ENCODE measurements around the gene SAE1.

SAE1 gene

GRCh38 chr19:47130120-47130588 is 481 bp upstream of the SAE1 start:
- no peak overlapping the region for H3K4me2 ChIP-seq (ENCODE audit: insufficient read depth, low read length, poor library complexity, severe bottlenecking)
- H3K9ac ChIP-seq (ENCODE audit: low read depth, low read length, poor library complexity) = no peak overlapping the region
- H3K23ac ChIP-seq (ENCODE audit: low read depth, low read length, poor library complexity) = no peak overlapping the region
- peaks cover 0 to 4% of the 10 kb centered on the region in 2 donors for H3K9me3 ChIP-seq (replicated peaks in 1 of 2; ENCODE audit: control insufficient read depth in 2 of 2, insufficient read depth in 1 of 2, low read depth in 1 of 2, low read length in 2 of 2)
- no peak overlapping the region for H4K8ac ChIP-seq (ENCODE audit: low read depth, low read length)
- no peak overlapping the region for H2BK15ac ChIP-seq (ENCODE audit: low read length)
- no peak overlapping the region for H4K91ac ChIP-seq (ENCODE audit: low read depth, low read length, poor library complexity)
- H3K27me3 ChIP-seq (ENCODE audit: control insufficient read depth in 3 of 3, insufficient read depth in 3 of 3, low read depth in 1 of 3, low read length in 3 of 3) = no peaks in the 10 kb centered on the region
- peaks cover 3% of the 10 kb centered on the region for H3K79me1 ChIP-seq (ENCODE audit: low read depth, low read length)
- H2BK120ac ChIP-seq (ENCODE audit: low read depth, low read length) = no peak overlapping the region
- H2AK5ac ChIP-seq (ENCODE audit: low read depth, low read length) = no peak overlapping the region
- peak overlapping the region; percentile 87 for H2AFZ ChIP-seq (ENCODE audit: low read length)
- peaks cover 2 to 31% of the 10 kb centered on the region in 2 donors for H3K36me3 ChIP-seq (replicated peaks in 1 of 2; ENCODE audit: control insufficient read depth in 2 of 2, insufficient read depth in 2 of 2, low read length in 2 of 2)
- DNase-seq (ENCODE audit: low spot score) = no peak
- H3K4ac ChIP-seq (ENCODE audit: low read length) = no peak overlapping the region
- no peak overlapping the region for H3K14ac ChIP-seq (ENCODE audit: low read length)
- H3K27ac ChIP-seq (replicated peaks; ENCODE audit: low read length) = no peak overlapping the region
- H2BK12ac ChIP-seq (ENCODE audit: low read length) = no peak overlapping the region
- peaks cover 7% of the 10 kb centered on the region in 2 donors for H3K4me1 ChIP-seq (ENCODE audit: control insufficient read depth in 2 of 2, insufficient read depth in 1 of 2, low read depth in 1 of 2, low read length in 2 of 2)
- H3K4me3 ChIP-seq (ENCODE audit: low read length in 2 of 2) = no peak overlapping the region
- no peak overlapping the region for H3K18ac ChIP-seq (ENCODE audit: low read length)
- no CpG with 5 or more reads among the region's 8 CpGs for WGBS, 2 donors (ENCODE audit: extremely low coverage in 2 of 2, insufficient read length in 2 of 2, insufficient replicate concordance in 1 of 2)
- H2BK5ac ChIP-seq (ENCODE audit: low read length) = no peak overlapping the region

GRCh38 chr19:47132194-47132852 is 1.7 kb downstream of the SAE1 start:
- WGBS, 2 donors (ENCODE audit: extremely low coverage in 2 of 2, insufficient read length in 2 of 2, insufficient replicate concordance in 1 of 2) = no CpG with 5 or more reads among the region's 7 CpGs
- Histone ChIP-seq H3K27me3 (ENCODE audit: control insufficient read depth in 3 of 3, insufficient read depth in 3 of 3, low read depth in 1 of 3, low read length in 3 of 3) (no peaks in the 10 kb centered on the region), H3K4ac (ENCODE audit: low read length) (no peak overlapping the region), H2BK120ac (ENCODE audit: low read depth, low read length) (no peak overlapping the region), H3K36me3 (replicated peaks in 1 of 2; ENCODE audit: control insufficient read depth in 2 of 2, insufficient read depth in 2 of 2, low read length in 2 of 2) (peaks cover 2 to 52% of the 10 kb centered on the region in 2 donors), H2AFZ (ENCODE audit: low read length) (no peak overlapping the region), H2BK12ac (ENCODE audit: low read length) (no peak overlapping the region), H4K91ac (ENCODE audit: low read depth, low read length, poor library complexity) (no peak overlapping the region), H3K4me1 (ENCODE audit: control insufficient read depth in 2 of 2, insufficient read depth in 1 of 2, low read depth in 1 of 2, low read length in 2 of 2) (peaks cover 7 to 9% of the 10 kb centered on the region in 2 donors), H3K18ac (ENCODE audit: low read length) (no peak overlapping the region), H4K8ac (ENCODE audit: low read depth, low read length) (no peak overlapping the region), H3K23ac (ENCODE audit: low read depth, low read length, poor library complexity) (no peak overlapping the region), H2BK15ac (ENCODE audit: low read length) (no peak overlapping the region), H3K14ac (ENCODE audit: low read length) (no peak overlapping the region), H3K27ac (replicated peaks; ENCODE audit: low read length) (no peak overlapping the region), H3K4me2 (ENCODE audit: insufficient read depth, low read length, poor library complexity, severe bottlenecking) (peak overlapping the region; percentile 89), H2BK5ac (ENCODE audit: low read length) (no peak overlapping the region), H3K9ac (ENCODE audit: low read depth, low read length, poor library complexity) (no peak overlapping the region), H2AK5ac (ENCODE audit: low read depth, low read length) (no peak overlapping the region), H3K79me1 (ENCODE audit: low read depth, low read length) (peaks cover 5% of the 10 kb centered on the region), H3K4me3 (ENCODE audit: low read length in 2 of 2) (peak overlapping the region in 1 of 2 donors; percentile 73), H3K9me3 (replicated peaks in 1 of 2; ENCODE audit: control insufficient read depth in 2 of 2, insufficient read depth in 1 of 2, low read depth in 1 of 2, low read length in 2 of 2) (peaks cover 2 to 6% of the 10 kb centered on the region in 2 donors)
- DNase-seq (ENCODE audit: low spot score) = no peak

GRCh38 chr19:47133021-47133471 is 2.4 kb downstream of the SAE1 start:
- H4K91ac ChIP-seq (ENCODE audit: low read depth, low read length, poor library complexity) = no peak overlapping the region
- H2BK5ac ChIP-seq (ENCODE audit: low read length) = no peak overlapping the region
- peaks cover 7 to 9% of the 10 kb centered on the region in 2 donors for H3K4me1 ChIP-seq (ENCODE audit: control insufficient read depth in 2 of 2, insufficient read depth in 1 of 2, low read depth in 1 of 2, low read length in 2 of 2)
- H3K4ac ChIP-seq (ENCODE audit: low read length) = no peak overlapping the region
- H3K36me3 ChIP-seq (replicated peaks in 1 of 2; ENCODE audit: control insufficient read depth in 2 of 2, insufficient read depth in 2 of 2, low read length in 2 of 2) = peaks cover 2 to 59% of the 10 kb centered on the region in 2 donors
- no peak overlapping the region for H3K27ac ChIP-seq (replicated peaks; ENCODE audit: low read length)
- no peak overlapping the region for H2AFZ ChIP-seq (ENCODE audit: low read length)
- no peak overlapping the region for H2BK15ac ChIP-seq (ENCODE audit: low read length)
- no peak overlapping the region for H3K18ac ChIP-seq (ENCODE audit: low read length)
- H2BK120ac ChIP-seq (ENCODE audit: low read depth, low read length) = no peak overlapping the region
- H3K27me3 ChIP-seq (ENCODE audit: control insufficient read depth in 3 of 3, insufficient read depth in 3 of 3, low read depth in 1 of 3, low read length in 3 of 3) = no peaks in the 10 kb centered on the region
- no peak overlapping the region for H3K14ac ChIP-seq (ENCODE audit: low read length)
- no peak overlapping the region for H2BK12ac ChIP-seq (ENCODE audit: low read length)
- H3K9me3 ChIP-seq (replicated peaks in 1 of 2; ENCODE audit: control insufficient read depth in 2 of 2, insufficient read depth in 1 of 2, low read depth in 1 of 2, low read length in 2 of 2) = peaks cover 2 to 6% of the 10 kb centered on the region in 2 donors
- peak overlapping the region in 1 of 2 donors; percentile 1 for H3K4me3 ChIP-seq (ENCODE audit: low read length in 2 of 2)
- WGBS, 2 donors (ENCODE audit: extremely low coverage in 2 of 2, insufficient read length in 2 of 2, insufficient replicate concordance in 1 of 2) = no CpG with 5 or more reads among the region's 11 CpGs
- no peak overlapping the region for H3K9ac ChIP-seq (ENCODE audit: low read depth, low read length, poor library complexity)
- no peak for DNase-seq (ENCODE audit: low spot score)
- H4K8ac ChIP-seq (ENCODE audit: low read depth, low read length) = no peak overlapping the region
- H3K4me2 ChIP-seq (ENCODE audit: insufficient read depth, low read length, poor library complexity, severe bottlenecking) = no peak overlapping the region
- no peak overlapping the region for H3K23ac ChIP-seq (ENCODE audit: low read depth, low read length, poor library complexity)
- no peak overlapping the region for H2AK5ac ChIP-seq (ENCODE audit: low read depth, low read length)
- peaks cover 5% of the 10 kb centered on the region for H3K79me1 ChIP-seq (ENCODE audit: low read depth, low read length)

- no peak overlapping the region for H2BK12ac ChIP-seq (ENCODE audit: low read length)
- H4K8ac ChIP-seq (ENCODE audit: low read depth, low read length) = no peak overlapping the region
- no peak overlapping the region for H3K4me2 ChIP-seq (ENCODE audit: insufficient read depth, low read length, poor library complexity, severe bottlenecking)
- no CpG with 5 or more reads among the region's 2 CpGs for WGBS, 2 donors (ENCODE audit: extremely low coverage in 2 of 2, insufficient read length in 2 of 2, insufficient replicate concordance in 1 of 2)
- H2BK15ac ChIP-seq (ENCODE audit: low read length) = no peak overlapping the region
- H4K91ac ChIP-seq (ENCODE audit: low read depth, low read length, poor library complexity) = no peak overlapping the region
- no peak overlapping the region for H2BK5ac ChIP-seq (ENCODE audit: low read length)
- peaks cover 7% of the 10 kb centered on the region for H3K79me1 ChIP-seq (ENCODE audit: low read depth, low read length)
- H3K9me3 ChIP-seq (replicated peaks in 1 of 2; ENCODE audit: control insufficient read depth in 2 of 2, insufficient read depth in 1 of 2, low read depth in 1 of 2, low read length in 2 of 2) = peaks cover 2 to 6% of the 10 kb centered on the region in 2 donors
- peaks cover 2 to 74% of the 10 kb centered on the region in 2 donors for H3K36me3 ChIP-seq (replicated peaks in 1 of 2; ENCODE audit: control insufficient read depth in 2 of 2, insufficient read depth in 2 of 2, low read length in 2 of 2)
- no peak overlapping the region for H2AFZ ChIP-seq (ENCODE audit: low read length)
- H3K27me3 ChIP-seq (ENCODE audit: control insufficient read depth in 3 of 3, insufficient read depth in 3 of 3, low read depth in 1 of 3, low read length in 3 of 3) = no peaks in the 10 kb centered on the region
- no peak overlapping the region for H2BK120ac ChIP-seq (ENCODE audit: low read depth, low read length)
- H3K4me3 ChIP-seq (ENCODE audit: low read length in 2 of 2) = no peak overlapping the region
- H3K4me1 ChIP-seq (ENCODE audit: control insufficient read depth in 2 of 2, insufficient read depth in 1 of 2, low read depth in 1 of 2, low read length in 2 of 2) = peaks cover 7 to 9% of the 10 kb centered on the region in 2 donors
- H3K27ac ChIP-seq (replicated peaks; ENCODE audit: low read length) = no peak overlapping the region
- H3K9ac ChIP-seq (ENCODE audit: low read depth, low read length, poor library complexity) = no peak overlapping the region
- no peak overlapping the region for H2AK5ac ChIP-seq (ENCODE audit: low read depth, low read length)
- H3K14ac ChIP-seq (ENCODE audit: low read length) = no peak overlapping the region
- H3K18ac ChIP-seq (ENCODE audit: low read length) = no peak overlapping the region
- DNase-seq (ENCODE audit: low spot score) = no peak
- H3K4ac ChIP-seq (ENCODE audit: low read length) = no peak overlapping the region
- H3K23ac ChIP-seq (ENCODE audit: low read depth, low read length, poor library complexity) = no peak overlapping the region
Observed at GRCh38 chr19:47134545-47134944, 3.9 kb downstream of the SAE1 start.
